ENCODE results near the gene COL8A1. TPM values are rescaled to one million over a fixed set of nuclear protein-coding genes. Genes with fewer than 3 reads are reported as not detected.

COL8A1 gene
- total and polyA plus RNA-seq, 9 of the 15 experiments (the other 6 are each of a cell fraction or from before 2014, with no cell fraction given), result 0.07 TPM; not detected in 8

DNA sequence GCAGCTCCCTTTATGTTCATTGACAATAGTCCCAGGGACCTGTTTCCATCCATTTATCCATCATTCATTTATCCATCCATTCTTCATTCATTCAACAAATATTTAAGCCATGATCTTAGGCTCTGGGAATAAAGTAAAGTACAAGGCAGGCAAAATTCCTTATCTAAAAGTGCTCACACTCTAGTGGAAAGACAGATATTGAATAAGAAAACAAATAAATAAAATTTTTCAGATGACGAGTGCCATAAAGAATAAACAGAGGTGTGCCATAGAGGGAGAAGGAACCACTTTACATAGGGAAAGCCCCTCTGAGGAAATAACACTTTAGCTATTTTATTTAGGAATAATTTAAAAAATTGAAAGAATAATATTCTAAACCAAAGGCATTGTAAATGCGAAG, 76.2 kb downstream of the COL8A1 start:
- ATAC-seq (no peak), DNase-seq (ENCODE audit: extremely low read depth in 1 of 4, low spot score in 3 of 4) (no peak), FAIRE-seq (no peak)
- Histone ChIP-seq H3K4me3 (no peak overlapping the region), H3K36me3 (ENCODE audit: control insufficient read depth, insufficient read depth, low read length) (no peaks in the 10 kb centered on the region), H3K9me3 (replicated peaks; ENCODE audit: control insufficient read depth, insufficient read depth, low read depth, low read length) (no peaks in the 10 kb centered on the region), H3K9me1 (ENCODE audit: control insufficient read depth, insufficient read depth, low read length) (no peaks in the 10 kb centered on the region), H3K79me2 (ENCODE audit: control insufficient read depth, insufficient read depth, low read length) (no peaks in the 10 kb centered on the region), H3K9ac (ENCODE audit: insufficient read depth in 1 of 2, low read depth in 2 of 2, low read length in 2 of 2) (no peak overlapping the region), H3K27me3 (ENCODE audit: control insufficient read depth in 2 of 2, insufficient read depth in 2 of 2, low read length in 2 of 2) (no peaks in the 10 kb centered on the region), H3K4me2 (ENCODE audit: insufficient read depth, low read length) (no peak overlapping the region), H2AFZ (ENCODE audit: low read depth, low read length) (no peak overlapping the region), H3K27ac (ENCODE audit: extremely low read depth, low read depth, low read length) (no peak overlapping the region), H4K20me1 (replicated peaks; ENCODE audit: control insufficient read depth, insufficient read depth, low read length) (no peaks in the 10 kb centered on the region), H3K4me1 (replicated peaks in 1 of 2; ENCODE audit: control insufficient read depth in 2 of 2, insufficient read depth in 2 of 2, low read length in 2 of 2) (no peaks in the 10 kb centered on the region)
- no peak for TF ChIP-seq KLF10 (CRISPR knock-in tag; IDR thresholded peaks at IDR 0.05)
- no peak for TF ChIP-seq ZNF408 (CRISPR knock-in tag; IDR thresholded peaks at IDR 0.05; ENCODE audit: low read depth)
- TF ChIP-seq NCOR1 (IDR thresholded peaks at IDR 0.05), result no peak
- no peak for TF ChIP-seq ZNF232 (CRISPR knock-in tag; IDR thresholded peaks at IDR 0.05)
- TF ChIP-seq RBM39 (optimal IDR thresholded peaks at IDR 0.05; ENCODE audit: low read depth, low read length), result no peak
- no peak for TF ChIP-seq ZNF77 (CRISPR knock-in tag; IDR thresholded peaks at IDR 0.05)
- no peak for TF ChIP-seq ESRRA (IDR thresholded peaks at IDR 0.05; ENCODE audit: borderline replicate concordance, low read depth)
- TF ChIP-seq HDAC6 (IDR thresholded peaks at IDR 0.05; ENCODE audit: low read depth, low read length), result no peak
- no peak for TF ChIP-seq MED1 (CRISPR knock-in tag; IDR thresholded peaks at IDR 0.05; ENCODE audit: borderline replicate concordance)
- TF ChIP-seq ZNF583 (CRISPR knock-in tag; IDR thresholded peaks at IDR 0.05), result no peak
- intact Hi-C loops (cut with micrococcal nuclease), result no loop called here
- POLR2A ChIA-PET, result no interaction called here
- BruUV-seq (replicated peaks), result no TSS peak
- in situ Hi-C loops (cut with MboI), result no loop called here
- 0% methylated on average over 2 of the region's 2 CpGs for WGBS (ENCODE audit: insufficient coverage, low coverage, missing lambda C conversion rate)
- CTCF ChIA-PET (ENCODE audit: low intra/inter-chr PET ratio), result no interaction called here
